KMS-11 (cell line): ENCODE measurements around the gene CLTB.

Experiments used
- H2AFZ ChIP-seq: fragments of 200-600 bp; sonication (generic); 2 replicates; pipeline ENCODE4 v1.6.1; 2016; ENCODE audit warnings: antibody characterized with exemption, mixed run types, low read depth
- H3K27ac ChIP-seq: fragments of 200-600 bp; sonication (generic); 2 replicates; pipeline ENCODE4 v1.6.1; 2016; ENCODE audit warnings: mild to moderate bottlenecking, mixed run types
- H3K27me3 ChIP-seq: fragments of 200-600 bp; sonication (generic); 2 replicates; pipeline ENCODE4 v1.6.1; 2017; ENCODE audit warnings: mild to moderate bottlenecking, low read depth, mixed run types, moderate library complexity; ENCODE audit not compliant: insufficient read depth
- H3K36me3 ChIP-seq: fragments of 200-600 bp; sonication (generic); 2 replicates; pipeline ENCODE4 v1.6.1; 2017; ENCODE audit warnings: mild to moderate bottlenecking, mixed run types; ENCODE audit not compliant: insufficient read depth
- H3K4me1 ChIP-seq: fragments of 200-600 bp; sonication (generic); 2 replicates; pipeline ENCODE4 v1.6.1; 2016; ENCODE audit warnings: mild to moderate bottlenecking, low read depth, mixed run types; ENCODE audit not compliant: poor library complexity, severe bottlenecking
- H3K4me2 ChIP-seq: fragments of 200-600 bp; sonication (generic); 2 replicates; pipeline ENCODE4 v1.7.0; 2016; ENCODE audit warnings: mild to moderate bottlenecking, mixed run types
- H3K4me3 ChIP-seq: fragments of 200-600 bp; sonication (generic); IDR thresholded peaks from 2 replicates; pipeline ENCODE4 v1.6.1; 2017; ENCODE audit warnings: low read depth, low read length, mixed read lengths; ENCODE audit not compliant: insufficient read depth
- H3K79me2 ChIP-seq: fragments of 200-600 bp; sonication (generic); 2 replicates; pipeline ENCODE4 v1.6.1; 2016; ENCODE audit warnings: low read depth, mixed run types; ENCODE audit not compliant: insufficient read depth
- H3K9ac ChIP-seq: fragments of 200-600 bp; sonication (generic); 2 replicates; pipeline ENCODE4 v1.6.1; 2016; ENCODE audit warnings: mild to moderate bottlenecking, mixed run types
- H4K20me1 ChIP-seq: fragments of 200-600 bp; sonication (generic); 2 replicates; pipeline ENCODE4 v1.6.1; 2016; ENCODE audit warnings: mild to moderate bottlenecking, mixed run types; ENCODE audit not compliant: insufficient read depth
- TF ChIP-seq, protein P1 (sequence below): fragments of 200-600 bp; sonication (generic); conservative IDR thresholded peaks from 2 replicates; pipeline ENCODE4 v1.6.1; 2017; ENCODE audit warnings: low read depth, mild to moderate bottlenecking, antibody characterized with exemption, low read length, moderate library complexity, mixed read lengths

The CLTB gene

DNA sequence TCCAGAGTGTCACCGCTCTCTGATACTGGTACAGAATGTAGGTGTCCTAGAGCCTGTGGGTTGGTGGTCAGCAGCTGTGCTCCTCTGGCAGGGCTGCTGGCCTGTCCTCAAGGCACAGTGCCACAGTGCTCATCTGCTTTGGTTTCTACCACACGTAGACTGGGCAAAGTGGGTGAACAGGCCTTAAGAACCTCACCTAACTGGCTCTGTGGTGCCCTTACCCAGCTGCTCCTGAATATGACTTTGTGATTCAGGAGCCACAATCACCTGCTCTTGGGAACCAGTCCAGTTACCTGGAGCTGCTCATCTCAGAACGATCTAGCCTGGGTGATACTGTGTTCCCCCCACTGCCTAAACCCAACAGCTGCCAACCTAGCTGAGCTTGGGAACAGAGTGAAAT, 34.4 kb downstream of the CLTB start:
- Histone ChIP-seq H3K36me3 (0 out of 2 replicates have a peak, but pooled peaks cover 8% of the 10 kb centered on the region), H3K9ac (no peak overlapping the region), H3K27me3 (no peaks in the 10 kb centered on the region), H4K20me1 (no peaks in the 10 kb centered on the region), H3K4me2 (no peak overlapping the region), H3K4me1 (peaks cover 6% of the 10 kb centered on the region), H3K27ac (no peak overlapping the region), H2AFZ (no peak overlapping the region), H3K4me3 (no peak overlapping the region), H3K79me2 (peaks cover 20% of the 10 kb centered on the region)
- TF ChIP-seq, protein P1, sequence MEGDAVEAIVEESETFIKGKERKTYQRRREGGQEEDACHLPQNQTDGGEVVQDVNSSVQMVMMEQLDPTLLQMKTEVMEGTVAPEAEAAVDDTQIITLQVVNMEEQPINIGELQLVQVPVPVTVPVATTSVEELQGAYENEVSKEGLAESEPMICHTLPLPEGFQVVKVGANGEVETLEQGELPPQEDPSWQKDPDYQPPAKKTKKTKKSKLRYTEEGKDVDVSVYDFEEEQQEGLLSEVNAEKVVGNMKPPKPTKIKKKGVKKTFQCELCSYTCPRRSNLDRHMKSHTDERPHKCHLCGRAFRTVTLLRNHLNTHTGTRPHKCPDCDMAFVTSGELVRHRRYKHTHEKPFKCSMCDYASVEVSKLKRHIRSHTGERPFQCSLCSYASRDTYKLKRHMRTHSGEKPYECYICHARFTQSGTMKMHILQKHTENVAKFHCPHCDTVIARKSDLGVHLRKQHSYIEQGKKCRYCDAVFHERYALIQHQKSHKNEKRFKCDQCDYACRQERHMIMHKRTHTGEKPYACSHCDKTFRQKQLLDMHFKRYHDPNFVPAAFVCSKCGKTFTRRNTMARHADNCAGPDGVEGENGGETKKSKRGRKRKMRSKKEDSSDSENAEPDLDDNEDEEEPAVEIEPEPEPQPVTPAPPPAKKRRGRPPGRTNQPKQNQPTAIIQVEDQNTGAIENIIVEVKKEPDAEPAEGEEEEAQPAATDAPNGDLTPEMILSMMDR = no peak

DNA sequence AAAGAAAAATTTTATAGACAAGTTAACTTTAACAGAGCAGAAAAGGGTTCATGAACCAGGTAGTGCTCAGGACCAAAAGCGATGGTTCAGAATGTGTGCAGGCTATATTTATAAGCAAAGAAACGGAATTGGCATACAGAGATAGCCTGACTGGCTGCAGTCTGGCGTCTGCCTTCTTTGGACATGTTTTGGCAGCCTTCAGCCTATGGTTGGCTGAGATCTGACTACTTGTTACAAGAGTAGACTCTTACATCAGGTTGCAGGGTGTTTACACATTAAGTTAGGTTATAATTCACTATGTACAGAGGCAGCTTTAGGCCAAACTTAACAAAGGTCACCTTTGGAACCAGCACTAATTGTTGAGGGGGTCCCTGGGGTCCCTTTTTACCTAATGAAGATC, 34.9 kb downstream of the CLTB start:
- Histone ChIP-seq H3K27me3 (no peaks in the 10 kb centered on the region), H3K79me2 (peaks cover 14% of the 10 kb centered on the region), H3K4me1 (no peaks in the 10 kb centered on the region), H3K4me2 (no peak overlapping the region), H4K20me1 (no peaks in the 10 kb centered on the region), H3K36me3 (0 out of 2 replicates have a peak, but pooled peaks cover 6% of the 10 kb centered on the region), H3K9ac (no peak overlapping the region), H3K4me3 (no peak overlapping the region), H3K27ac (no peak overlapping the region), H2AFZ (no peak overlapping the region)
- TF ChIP-seq, protein P1 = no peak

DNA sequence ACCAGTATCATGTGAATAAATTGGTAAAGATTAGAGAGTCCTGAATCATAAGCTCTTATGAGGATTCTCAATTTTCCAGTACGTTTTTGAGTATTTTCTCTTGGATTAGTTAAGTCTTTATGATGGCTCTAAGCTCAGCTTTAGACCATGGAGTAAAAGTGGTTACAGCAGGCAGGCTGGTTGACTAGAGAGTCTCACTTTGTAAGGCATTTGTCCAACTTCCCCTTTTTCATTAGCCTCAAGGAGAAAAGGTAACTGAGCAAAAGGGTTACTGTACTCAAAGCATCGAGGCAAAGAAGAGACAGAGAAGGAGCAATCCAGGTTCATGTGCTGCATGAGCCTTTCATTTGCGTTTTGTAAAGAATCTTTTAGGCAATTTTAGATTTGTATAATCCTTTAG, 36.5 kb downstream of the CLTB start:
- TF ChIP-seq, protein P1 = no peak
- Histone ChIP-seq H3K9ac (no peak overlapping the region), H2AFZ (no peak overlapping the region), H3K27me3 (no peaks in the 10 kb centered on the region), H3K4me1 (no peaks in the 10 kb centered on the region), H3K4me3 (no peak overlapping the region), H3K36me3 (no peaks in the 10 kb centered on the region), H3K79me2 (no peaks in the 10 kb centered on the region), H3K4me2 (no peak overlapping the region), H3K27ac (no peak overlapping the region), H4K20me1 (no peaks in the 10 kb centered on the region)

DNA sequence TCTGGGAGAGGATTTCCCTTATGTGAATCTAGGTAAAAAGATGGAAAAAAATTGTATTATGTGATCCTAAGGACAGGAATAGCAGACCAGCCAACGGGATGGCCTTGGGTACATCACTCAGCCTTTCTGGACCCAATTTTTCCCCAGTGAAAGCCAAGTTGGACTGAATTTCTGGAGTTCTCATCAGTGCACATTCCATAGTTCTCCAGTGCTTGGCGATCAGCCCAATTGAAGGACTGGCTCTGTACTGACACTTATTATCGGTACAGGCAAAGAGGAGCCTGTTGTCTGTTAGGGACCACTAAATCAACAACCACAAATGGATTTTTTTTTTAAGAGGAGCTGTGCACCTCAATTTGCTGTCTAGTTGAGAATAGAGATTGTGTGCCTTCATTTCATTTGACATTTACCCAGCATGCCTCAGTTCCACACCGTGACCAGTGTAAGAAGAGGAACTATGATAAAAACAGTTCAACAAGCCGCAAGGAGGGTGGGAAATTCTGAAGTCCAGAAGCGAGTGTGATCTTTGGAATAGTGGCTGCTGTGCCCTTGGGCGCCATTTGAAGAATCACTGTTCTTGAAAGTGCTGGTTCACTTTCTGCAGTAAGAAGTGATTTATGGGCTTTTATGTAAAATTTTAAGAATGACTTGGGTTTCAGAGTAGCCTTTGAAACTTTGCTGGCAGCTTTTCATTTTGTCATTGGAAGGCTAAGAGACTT, 43.1 kb downstream of the CLTB start:
- no peaks in the 10 kb centered on the region for H3K4me1 ChIP-seq
- H3K9ac ChIP-seq = no peak overlapping the region
- H2AFZ ChIP-seq = no peak overlapping the region
- H3K36me3 ChIP-seq = no peaks in the 10 kb centered on the region
- TF ChIP-seq, protein P1 = no peak
- no peak overlapping the region for H3K4me3 ChIP-seq
- H4K20me1 ChIP-seq = no peaks in the 10 kb centered on the region
- no peak overlapping the region for H3K4me2 ChIP-seq
- H3K27me3 ChIP-seq = no peaks in the 10 kb centered on the region
- no peaks in the 10 kb centered on the region for H3K79me2 ChIP-seq
- no peak overlapping the region for H3K27ac ChIP-seq
